Measurements from ENCODE around the gene IGFLR1. TPM values are rescaled to one million over a fixed set of nuclear protein-coding genes. Genes with fewer than 3 reads are reported as not detected.

The IGFLR1 gene
- total RNA-seq, 4 donors from 2014 or later: 2.0 to 14.1 (median 3.0) TPM

GRCh38 chr19:35759697-35760096, 17.4 kb upstream of the IGFLR1 start:
- no peak for DNase-seq

GRCh38 chr19:35757749-35758608, 15.7 kb upstream of the IGFLR1 start, which contains the start of gene PROSER3:
PROSER3 (plus strand) TSS chr19:35758176; CDS start chr19:35758216, 40 bp downstream.
- Histone ChIP-seq H3K9me3 (no peaks in the 10 kb centered on the region), H3K4me3 (peak within 1 kb of the TSS; percentile 72 to 84 (median 76)), H3K4me1 (peaks cover 28 to 43% of the 10 kb centered on the region in 2 donors), H3K27ac (peak within 1 kb of the TSS; percentile 89 to 97 (median 95)), H3K36me3 (peaks cover 0 to 2% of the 10 kb centered on the region in 2 donors), H3K27me3 (no peaks in the 10 kb centered on the region)
- DNase-seq (peak; percentile 99 to 100), ATAC-seq (peak; percentile 85 to 91)
- intact Hi-C loops (cut with DNase I; ENCODE audit: low total_unique reads): loop anchor here (1.0 to 10.0 kb wide), 6 partner anchors 17 to 716 kb away; partner anchors contain the start of genes ARHGAP33, COX6B1, COX7A1 and HPN
- in situ Hi-C loops (cut with MboI; ENCODE audit: low sequenced_read_pairs in 4 of 4): loop anchor here in 1 of 4 donors (25.0 kb wide), 1 partner anchor 379 kb away; the partner anchor contains the start of gene CAPNS1
- TF ChIP-seq POLR2A (IDR thresholded peaks at IDR 0.05): peak; percentile 56 to 82
- TF ChIP-seq, protein P1, sequence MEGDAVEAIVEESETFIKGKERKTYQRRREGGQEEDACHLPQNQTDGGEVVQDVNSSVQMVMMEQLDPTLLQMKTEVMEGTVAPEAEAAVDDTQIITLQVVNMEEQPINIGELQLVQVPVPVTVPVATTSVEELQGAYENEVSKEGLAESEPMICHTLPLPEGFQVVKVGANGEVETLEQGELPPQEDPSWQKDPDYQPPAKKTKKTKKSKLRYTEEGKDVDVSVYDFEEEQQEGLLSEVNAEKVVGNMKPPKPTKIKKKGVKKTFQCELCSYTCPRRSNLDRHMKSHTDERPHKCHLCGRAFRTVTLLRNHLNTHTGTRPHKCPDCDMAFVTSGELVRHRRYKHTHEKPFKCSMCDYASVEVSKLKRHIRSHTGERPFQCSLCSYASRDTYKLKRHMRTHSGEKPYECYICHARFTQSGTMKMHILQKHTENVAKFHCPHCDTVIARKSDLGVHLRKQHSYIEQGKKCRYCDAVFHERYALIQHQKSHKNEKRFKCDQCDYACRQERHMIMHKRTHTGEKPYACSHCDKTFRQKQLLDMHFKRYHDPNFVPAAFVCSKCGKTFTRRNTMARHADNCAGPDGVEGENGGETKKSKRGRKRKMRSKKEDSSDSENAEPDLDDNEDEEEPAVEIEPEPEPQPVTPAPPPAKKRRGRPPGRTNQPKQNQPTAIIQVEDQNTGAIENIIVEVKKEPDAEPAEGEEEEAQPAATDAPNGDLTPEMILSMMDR (IDR thresholded peaks at IDR 0.05 in 4 of 5, conservative IDR thresholded peaks at IDR 0.05 in 1 of 5): no peak

More at GRCh38 chr19:35759697-35760096, 17.4 kb upstream of the IGFLR1 start:
- intact Hi-C loops (cut with DNase I; ENCODE audit: low total_unique reads): loop anchor here (5.0 to 10.0 kb wide), 5 partner anchors 112 to 717 kb away; partner anchors contain the start of genes COX6B1, COX7A1, HPN and USF2
- in situ Hi-C loops (cut with MboI; ENCODE audit: low sequenced_read_pairs in 4 of 4): loop anchor here in 1 of 4 donors (25.0 kb wide), 1 partner anchor 378 kb away; the partner anchor contains the start of gene CAPNS1
- Histone ChIP-seq H3K27ac (no peak overlapping the region), H3K4me3 (no peak overlapping the region), H3K9me3 (no peaks in the 10 kb centered on the region), H3K36me3 (peaks cover 0 to 8% of the 10 kb centered on the region in 2 donors), H3K27me3 (no peaks in the 10 kb centered on the region), H3K4me1 (peaks cover 28 to 33% of the 10 kb centered on the region in 2 donors)
- TF ChIP-seq POLR2A (IDR thresholded peaks at IDR 0.05): no peak
- TF ChIP-seq, protein P1 (IDR thresholded peaks at IDR 0.05 in 4 of 5, conservative IDR thresholded peaks at IDR 0.05 in 1 of 5): no peak
- ATAC-seq: no peak

DNA sequence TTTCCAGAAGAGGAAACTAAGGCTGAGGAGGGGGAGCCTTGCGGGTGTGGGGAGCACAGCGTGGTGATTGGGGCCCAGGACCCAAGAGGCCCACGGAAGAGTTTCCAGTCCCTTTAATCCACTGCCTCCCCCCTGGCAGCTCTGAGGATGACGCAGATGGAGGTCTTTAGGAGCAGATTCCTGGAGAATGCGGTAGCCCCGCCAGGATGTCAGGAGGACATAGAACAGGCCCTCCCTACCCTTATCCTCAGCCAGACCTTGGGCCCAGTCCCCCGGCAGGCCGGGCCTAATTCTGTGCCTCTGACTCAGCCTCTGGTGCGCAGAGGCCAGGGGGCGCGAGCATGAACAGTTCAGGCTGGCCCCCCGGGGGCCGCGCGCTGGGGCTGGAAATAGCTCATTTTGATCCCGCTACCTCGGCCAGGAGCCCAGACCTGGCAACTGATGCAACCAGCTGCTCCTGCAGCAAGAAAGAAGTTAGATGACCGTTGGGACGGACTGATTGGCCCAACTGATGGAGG, 15.0 kb upstream of the IGFLR1 start:
- Histone ChIP-seq H3K27ac (peak overlapping the region; percentile 89 to 97 (median 95)), H3K9me3 (no peaks in the 10 kb centered on the region), H3K4me3 (peak overlapping the region; percentile 57 to 84 (median 74)), H3K36me3 (peaks cover 0 to 9% of the 10 kb centered on the region in 2 donors), H3K27me3 (no peaks in the 10 kb centered on the region), H3K4me1 (peaks cover 28 to 43% of the 10 kb centered on the region in 2 donors)
- peak; percentile 47 to 55 for ATAC-seq
- DNase-seq: peak; percentile 66 to 91
- peak; percentile 7 to 59 for TF ChIP-seq POLR2A (IDR thresholded peaks at IDR 0.05)
- TF ChIP-seq, protein P1 (IDR thresholded peaks at IDR 0.05 in 4 of 5, conservative IDR thresholded peaks at IDR 0.05 in 1 of 5): no peak
- in situ Hi-C loops (cut with MboI; ENCODE audit: low sequenced_read_pairs in 4 of 4): loop anchor here in 1 of 4 donors (25.0 kb wide), 1 partner anchor 380 kb away; the partner anchor contains the start of gene CAPNS1
- intact Hi-C loops (cut with DNase I; ENCODE audit: low total_unique reads): loop anchor here (5.0 to 10.0 kb wide), 5 partner anchors 110 to 715 kb away; partner anchors contain the start of genes COX6B1, COX7A1, HPN and USF2

- DNase-seq: peak in 1 of 2 donors; percentile 74
- TF ChIP-seq, protein P1 (IDR thresholded peaks at IDR 0.05 in 4 of 5, conservative IDR thresholded peaks at IDR 0.05 in 1 of 5): no peak
- TF ChIP-seq POLR2A (IDR thresholded peaks at IDR 0.05): peak; percentile 64 to 77
- no peaks in the 10 kb centered on the region for H3K9me3 ChIP-seq
- peak within 1 kb of the TSS; percentile 57 to 84 (median 74) for H3K4me3 ChIP-seq
- H3K27ac ChIP-seq: peak within 1 kb of the TSS; percentile 89 to 97 (median 95)
- peaks cover 0 to 12% of the 10 kb centered on the region in 2 donors for H3K36me3 ChIP-seq
- intact Hi-C loops (cut with DNase I; ENCODE audit: low total_unique reads) (loop anchor here (5.0 to 10.0 kb wide), 5 partner anchors 109 to 714 kb away; partner anchors contain the start of genes COX6B1, COX7A1, HPN and USF2), in situ Hi-C loops (cut with MboI; ENCODE audit: low sequenced_read_pairs in 4 of 4) (loop anchor here in 1 of 4 donors (25.0 kb wide), 1 partner anchor 381 kb away; the partner anchor contains the start of gene CAPNS1)
- no peaks in the 10 kb centered on the region for H3K27me3 ChIP-seq
- H3K4me1 ChIP-seq: peaks cover 28 to 43% of the 10 kb centered on the region in 2 donors
- peak; percentile 3 to 15 for ATAC-seq
Measured at GRCh38 chr19:35756377-35757230, 14.4 kb upstream of the IGFLR1 start, which contains the start of gene HSPB6. HSPB6 (minus strand) TSS chr19:35757029; CDS start chr19:35757008, 21 bp downstream.
